ENCODE data around the gene FHIT.

FHIT gene

DNA sequence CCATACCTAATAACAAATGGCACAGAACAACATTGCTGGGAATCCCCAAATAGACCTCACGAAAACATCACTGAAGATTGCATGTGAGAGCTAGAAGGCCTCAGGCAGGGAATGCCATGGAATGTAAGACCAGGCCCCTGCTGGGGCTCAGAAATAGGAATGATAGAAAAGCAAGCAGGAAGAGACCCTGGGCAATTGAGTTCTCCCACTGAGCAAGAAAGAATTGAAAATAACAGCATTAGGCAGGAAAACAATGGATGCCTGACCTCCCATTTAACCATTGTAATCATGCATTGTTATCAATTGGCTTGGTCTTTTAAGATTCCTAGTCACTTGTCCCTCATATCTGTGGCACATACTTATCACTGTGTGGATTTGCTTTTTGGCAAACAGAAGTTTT lies 581.6 kb downstream of the FHIT start:
- DNase-seq = no peak

DNA sequence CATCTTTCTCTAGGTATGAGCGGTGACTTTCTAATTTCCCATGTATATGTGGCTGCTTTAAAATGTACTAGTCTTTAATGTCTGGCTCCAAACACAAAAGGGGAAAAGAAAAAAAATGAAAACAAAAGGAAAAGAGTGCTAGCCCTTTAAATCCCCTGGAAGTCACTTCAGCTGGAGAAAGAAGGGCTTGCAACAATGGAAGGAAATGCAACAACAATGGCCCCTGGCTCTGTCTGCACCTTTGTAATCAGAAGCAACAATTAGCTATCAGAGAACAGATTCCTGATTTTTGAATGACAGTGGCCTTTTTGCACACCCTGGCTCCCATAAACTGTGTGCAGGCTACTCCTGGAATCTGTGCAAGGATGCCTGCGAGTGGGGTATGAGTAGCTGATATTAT lies 591.2 kb downstream of the FHIT start:
- DNase-seq = no peak

DNA sequence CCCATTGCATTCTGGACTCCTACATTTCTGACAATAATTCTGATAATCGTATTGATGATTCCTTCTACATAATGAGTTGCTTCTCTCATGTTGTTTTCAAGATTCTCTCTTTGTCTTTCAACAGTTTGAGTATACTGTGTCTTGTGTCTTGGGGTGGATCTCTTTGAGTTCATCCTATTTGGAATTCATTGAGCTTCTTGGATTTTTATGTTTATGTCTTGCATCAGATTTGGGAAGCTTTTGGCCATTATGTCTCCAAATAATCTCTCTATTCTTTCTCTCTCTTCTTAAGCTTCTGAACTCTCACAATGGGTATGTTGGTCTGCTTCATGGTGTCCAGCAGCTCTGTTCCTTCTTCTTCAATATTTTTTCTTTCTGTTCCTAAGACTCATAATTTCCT lies 592.2 kb downstream of the FHIT start:
- DNase-seq = no peak

DNA sequence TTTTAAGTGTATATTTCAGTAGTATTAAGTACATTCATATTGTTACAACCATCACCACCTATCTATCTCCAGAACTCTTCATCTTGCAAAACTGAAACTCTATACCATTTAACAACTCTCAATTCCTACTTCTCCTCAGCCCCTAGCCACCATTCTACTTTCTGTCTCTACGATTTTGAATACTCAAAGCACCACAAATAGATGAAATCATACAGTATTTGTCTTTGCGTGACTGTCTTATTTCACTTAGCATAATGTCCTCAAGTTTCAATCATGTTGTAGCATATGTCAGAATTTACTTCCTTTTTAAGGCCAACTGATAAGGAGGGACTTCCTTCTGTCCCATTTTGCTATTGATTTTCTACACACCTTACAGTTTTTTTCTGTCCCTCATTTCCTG lies 593.3 kb downstream of the FHIT start:
- DNase-seq = no peak

DNA sequence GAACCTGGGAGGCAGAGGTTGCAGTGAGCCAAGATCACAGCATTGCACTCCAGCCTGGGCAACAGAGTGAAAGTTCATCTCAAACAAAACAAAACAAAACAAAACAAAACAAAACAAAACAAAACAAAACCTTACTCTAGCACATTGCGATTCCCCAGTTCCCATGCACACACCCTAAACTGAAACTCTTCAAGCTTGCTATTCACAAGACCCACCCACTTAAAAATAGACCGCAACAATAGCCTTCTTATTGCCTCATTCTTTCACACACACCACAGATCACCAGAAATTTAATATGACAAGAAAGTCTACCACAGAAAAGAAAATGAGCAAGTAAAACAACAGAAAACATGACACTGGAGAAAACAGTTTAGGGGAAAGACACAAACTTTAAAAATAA lies 598.4 kb downstream of the FHIT start:
- DNase-seq = no peak

DNA sequence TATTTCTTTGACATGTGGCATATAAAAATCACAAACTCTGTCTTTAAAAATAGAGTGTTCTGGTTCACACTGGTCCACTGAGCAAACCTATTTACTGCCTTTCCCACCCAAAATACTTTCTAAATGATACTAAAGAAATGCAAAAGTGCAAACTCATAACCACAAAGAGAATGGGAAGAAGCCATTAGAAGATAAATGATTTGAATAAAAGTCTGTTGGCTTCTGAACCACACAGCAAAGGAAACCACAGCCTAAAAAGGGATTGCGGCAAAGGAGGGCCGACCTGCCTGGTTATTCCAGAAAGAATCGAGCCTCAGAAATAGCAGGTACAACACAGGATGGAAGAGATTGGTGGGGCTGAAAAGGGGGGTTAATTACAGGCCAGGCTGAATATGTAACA lies 599.5 kb downstream of the FHIT start:
- no peak for DNase-seq

DNA sequence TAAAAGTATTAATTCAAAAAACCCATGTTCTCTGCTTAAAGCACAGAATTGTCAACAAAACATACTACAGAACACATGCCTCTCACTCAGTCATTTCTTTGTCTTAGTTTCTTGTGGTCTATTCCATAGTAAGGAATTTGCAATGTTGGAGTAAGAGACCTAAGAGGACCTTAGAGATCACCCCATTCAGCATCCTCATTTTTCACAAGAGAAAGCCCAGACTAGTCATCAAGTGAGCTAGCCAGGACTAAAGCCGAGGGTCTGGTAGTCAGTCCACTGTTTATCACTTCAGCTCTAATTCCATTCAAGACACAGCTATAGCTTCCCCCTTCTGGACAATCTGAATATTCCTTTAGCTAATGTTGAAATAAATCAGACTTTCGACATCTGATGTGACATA lies 601.1 kb downstream of the FHIT start:
- no peak for DNase-seq

DNA sequence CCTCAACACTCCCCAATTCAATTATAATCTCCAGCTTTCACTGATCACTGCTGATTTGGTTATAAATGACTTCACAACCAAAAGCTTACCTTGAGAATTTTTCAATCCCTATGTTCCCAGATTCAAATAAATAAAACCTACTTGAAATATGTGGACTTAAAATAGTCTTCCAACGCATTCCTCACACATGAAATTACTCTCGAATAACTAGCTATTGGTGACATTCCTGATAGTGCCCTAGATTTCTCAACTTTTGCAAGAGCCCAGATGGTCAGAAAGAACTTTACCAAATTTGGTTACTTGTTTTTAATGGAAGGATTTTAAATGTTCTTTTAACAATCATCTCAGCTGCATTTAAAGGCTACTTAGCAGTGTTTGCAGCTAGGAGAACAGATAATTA lies 605.5 kb downstream of the FHIT start:
- DNase-seq = no peak

DNA sequence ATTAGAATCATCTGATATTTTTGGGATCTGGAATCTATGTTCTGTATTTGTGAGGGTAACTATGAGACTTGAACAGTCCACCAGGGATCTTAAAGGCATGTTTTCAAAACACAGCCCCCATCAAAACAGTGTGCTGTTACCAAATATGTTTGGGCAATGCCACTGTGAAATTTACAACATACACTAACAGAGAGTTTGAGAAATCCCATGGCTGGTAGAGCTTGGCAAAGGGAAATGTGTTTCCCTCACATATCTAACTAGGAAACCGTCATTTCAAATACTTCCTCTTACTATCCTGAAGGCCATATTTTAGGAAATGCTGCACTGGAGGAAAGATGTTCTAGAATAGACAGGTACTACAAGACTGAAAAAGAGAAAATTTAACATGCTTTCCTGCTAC lies 607.4 kb downstream of the FHIT start:
- DNase-seq = no peak

DNA sequence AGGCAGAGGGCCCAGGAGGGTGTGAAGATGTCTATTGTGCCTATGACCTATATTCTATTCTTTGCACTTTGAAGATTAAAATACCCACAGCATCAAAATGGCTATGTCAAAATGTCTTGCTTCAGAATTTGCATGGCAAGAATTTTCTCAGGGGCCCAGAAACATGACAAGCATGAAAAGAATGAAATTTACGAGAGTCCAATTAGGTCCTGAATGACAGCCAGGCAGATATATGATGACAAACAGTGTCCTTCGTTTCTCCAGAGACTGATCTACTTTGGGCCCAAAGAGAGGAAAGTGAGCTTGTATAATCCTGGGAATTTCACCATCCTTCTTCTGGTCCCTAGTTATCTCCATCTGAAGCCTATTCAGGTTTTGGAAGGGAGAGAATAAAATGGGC lies 609.9 kb downstream of the FHIT start:
- no peak for DNase-seq

DNA sequence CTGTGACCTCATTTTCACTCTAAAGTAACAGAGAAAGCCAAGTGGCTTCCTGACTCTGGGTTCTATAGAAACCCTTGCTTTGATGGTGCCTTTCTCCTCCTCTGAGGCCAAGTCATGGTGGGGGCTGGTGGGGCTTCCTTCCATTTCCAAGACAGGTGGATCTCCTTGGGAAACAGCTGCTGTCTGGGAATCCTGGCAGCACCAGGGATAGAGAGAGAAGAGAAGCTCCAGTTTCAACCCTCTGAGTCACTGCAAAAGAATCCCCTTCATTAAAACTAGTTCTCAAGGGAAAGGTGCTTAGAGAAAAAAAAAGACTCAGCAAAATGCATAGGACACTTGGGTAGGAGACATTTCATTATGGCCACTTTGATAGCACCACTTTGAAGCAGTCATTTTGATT lies 614.4 kb downstream of the FHIT start:
- DNase-seq = no peak

DNA sequence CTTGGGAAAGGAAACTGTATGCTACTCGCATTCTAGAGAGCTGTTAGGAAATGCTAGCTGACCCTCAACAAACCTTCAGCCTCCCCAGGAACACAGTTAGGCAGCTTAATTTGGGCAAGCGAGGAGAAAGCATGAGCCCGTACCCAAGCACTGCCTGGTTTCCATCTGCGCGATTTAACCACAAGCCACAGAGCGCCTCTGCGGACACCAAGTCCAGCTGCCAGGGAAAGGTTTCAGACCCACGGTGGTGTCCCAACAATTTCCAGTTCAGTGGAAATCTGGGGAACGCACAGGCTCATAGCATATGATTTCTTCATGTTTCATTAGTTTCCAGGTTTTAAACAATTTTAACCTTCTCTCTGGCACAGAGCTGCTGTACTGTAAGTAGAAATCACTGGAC lies 617.6 kb downstream of the FHIT start:
- no peak for DNase-seq

DNA sequence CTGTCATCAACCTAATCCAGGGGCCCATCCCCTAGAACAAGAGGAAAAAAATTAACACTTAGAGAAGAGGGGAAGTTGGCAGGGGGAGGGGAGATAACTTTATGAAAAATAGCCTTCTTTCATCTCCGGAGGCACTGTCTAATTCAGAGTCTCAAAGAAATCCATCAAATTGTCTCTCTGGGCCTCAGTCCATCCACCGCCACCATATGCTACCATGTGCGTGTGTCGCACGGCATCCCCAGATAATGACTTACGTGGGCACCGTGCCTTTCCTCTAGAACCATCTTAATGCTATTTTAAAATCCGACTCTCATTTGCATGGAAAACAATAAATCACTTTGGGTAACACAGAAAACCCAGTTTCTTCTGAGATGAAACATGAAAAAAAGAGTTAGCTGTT lies 619.7 kb downstream of the FHIT start:
- no peak for DNase-seq

DNA sequence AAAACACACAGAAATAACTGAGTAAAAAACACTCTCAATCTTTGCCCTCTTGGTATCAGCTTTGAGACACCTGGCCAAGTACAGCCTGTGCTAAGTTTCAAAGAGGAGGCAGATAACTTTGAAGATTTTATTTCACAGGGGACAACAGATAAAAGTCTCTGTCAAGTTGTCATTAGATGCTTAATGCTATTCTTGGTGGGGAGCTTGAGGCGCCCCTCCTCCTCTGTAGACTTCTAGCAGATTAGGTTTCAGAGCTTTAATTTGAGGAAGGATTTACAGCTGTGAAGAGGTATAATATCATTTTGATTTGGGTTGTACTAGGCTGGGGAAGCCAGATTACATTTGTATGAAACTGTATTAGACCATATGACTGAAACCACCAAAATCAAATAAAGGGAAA lies 620.3 kb downstream of the FHIT start:
- DNase-seq = no peak

DNA sequence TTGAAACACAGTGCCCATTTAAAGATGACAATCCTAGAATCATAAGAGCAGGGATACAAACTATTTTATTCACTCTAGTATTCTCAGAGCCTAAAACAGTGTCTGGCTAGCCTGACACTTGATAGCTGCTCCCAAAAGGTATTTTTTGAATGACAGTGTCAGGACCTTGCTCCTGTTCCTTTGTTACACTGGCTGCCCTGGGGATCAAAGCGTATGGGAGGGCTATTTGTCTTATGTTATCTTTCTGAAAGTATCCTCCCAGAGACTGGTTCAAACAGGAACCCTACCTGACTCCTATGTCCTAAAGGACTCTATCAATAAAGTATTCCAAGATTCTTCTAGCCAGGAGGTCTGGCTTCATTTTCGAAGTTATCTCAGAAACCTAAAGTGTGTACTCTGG lies 621.4 kb downstream of the FHIT start:
- DNase-seq = no peak

DNA sequence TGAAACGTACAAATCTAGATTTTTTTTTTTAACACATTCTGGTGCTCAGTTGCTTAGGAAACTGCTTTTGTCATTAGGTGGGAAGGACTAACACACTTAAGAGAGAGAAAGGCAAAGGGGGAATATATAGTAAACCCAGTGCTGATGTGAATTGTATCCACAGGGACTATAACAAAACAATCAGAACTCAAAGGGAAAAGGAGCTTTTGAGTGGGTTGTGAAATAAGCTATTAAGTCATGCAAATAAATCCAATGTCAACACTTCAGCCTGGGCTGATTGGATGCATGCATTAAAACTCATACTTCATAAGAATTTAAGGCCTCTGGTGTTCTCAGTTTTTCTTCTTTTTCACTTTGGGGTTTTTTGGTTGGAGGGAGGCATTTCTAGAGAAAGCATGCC lies 628.9 kb downstream of the FHIT start:
- DNase-seq = peak; percentile 2

DNA sequence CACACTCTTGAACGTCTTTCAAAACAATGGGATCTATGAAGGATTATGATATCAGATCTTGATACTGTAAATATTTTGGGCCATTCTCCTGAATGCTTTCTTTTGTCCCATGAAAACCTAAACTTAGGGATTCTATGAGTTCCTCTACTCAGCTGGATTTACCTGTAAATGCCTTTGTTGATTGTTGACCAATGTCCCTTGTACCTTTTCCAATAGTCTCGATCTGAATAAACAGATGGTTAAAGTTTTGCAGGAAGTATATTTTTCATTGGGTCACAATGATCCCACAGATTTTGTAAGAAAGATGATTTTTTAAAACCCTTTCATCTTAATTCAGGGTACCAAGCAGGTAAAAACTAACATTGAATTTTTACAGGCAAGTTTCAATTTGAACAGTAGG lies 634.1 kb downstream of the FHIT start:
- no peak for DNase-seq

DNA sequence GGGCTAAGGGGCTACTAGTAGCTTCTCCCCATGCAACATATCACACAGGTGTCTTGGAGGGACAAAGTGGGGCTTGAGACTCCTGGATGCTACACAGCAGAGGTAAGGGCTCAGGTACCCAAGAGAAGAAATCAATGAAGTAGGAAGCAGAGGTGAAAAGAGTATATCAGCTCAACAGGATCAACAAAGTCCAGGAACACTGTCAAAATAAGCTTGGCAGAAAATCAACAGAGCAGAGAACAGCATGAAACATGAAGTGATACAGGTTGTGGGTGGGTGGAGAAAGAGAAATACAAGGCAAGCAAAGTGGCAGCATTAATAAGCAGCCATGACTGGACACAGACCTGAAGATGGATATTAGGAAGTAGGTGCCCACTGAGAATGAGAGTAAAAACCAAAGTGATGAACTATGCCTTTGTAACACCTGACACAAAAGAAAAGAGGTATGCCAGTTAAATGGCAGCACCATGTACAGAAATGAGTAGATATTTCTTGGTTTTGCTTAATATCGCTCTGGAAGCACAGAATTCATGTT lies 637.4 kb downstream of the FHIT start:
- no peak for DNase-seq

DNA sequence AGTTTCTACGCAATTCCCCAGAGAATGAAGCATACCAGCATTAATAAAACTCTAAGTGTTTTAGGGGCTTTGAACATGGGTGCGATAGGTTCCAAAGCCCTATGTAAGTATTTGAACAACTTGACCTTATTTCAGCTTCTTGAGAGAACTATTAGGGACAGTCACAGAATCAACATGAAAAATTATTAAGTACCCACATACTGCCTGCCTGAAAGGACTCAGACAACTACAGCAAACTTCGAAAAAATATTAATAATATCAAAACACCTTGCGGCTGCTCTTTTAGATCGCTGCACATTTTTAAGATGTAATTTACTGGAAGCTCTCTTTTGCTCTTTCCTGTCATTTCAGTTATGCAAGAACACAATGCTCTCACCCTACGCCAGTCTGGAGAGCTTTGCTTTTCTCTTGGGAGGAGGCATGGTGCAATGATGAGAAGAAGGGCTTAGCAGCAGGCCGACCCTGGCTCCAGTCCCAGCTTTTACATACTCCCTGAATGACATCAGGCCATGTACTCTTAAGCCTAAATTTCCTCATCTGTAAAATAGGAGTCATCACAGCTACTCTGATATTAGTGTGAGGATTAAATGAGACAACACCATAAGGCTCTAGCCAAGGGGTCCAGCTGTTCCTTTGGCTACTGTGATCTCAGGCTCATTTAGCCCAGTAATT lies 640.7 kb downstream of the FHIT start:
- DNase-seq = no peak

DNA sequence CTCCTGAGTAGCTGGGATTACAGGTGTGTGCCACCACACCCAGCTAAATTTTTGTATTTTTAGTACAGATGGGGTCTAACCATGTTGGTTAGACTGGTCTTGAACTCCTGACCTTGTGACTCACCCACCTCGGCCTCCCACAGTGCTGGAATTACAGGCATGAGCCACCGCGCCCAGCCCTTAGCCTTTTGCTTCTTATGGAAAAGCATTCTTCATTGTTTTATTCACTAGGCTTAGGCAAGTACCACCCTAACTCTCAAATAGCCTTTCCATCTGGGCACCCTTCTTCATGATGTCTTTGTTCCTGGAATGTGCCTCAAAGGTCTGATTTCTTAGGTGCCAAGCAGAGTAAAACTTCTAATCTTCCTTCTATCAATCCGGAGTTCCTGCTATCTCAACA lies 641.8 kb downstream of the FHIT start:
- DNase-seq = no peak

DNA sequence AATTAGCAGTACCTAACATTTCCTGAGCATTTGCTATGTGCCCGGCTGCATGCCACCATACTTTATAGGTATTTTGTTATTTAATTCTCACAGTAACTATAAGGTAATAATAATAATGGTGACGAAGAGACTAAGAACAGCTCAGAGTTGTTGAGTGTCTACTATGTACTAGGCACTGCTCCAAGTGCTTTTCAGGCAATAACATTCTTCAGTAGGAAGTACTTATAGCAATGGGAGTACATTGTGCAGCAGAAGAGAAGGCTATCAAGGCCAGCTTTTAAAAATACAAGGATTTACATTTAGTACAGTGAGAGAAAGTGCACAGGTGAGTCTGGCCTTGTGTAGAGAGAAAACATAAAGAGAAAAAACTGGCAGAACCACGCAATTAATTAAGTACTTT lies 647.4 kb downstream of the FHIT start:
- no peak for DNase-seq

DNA sequence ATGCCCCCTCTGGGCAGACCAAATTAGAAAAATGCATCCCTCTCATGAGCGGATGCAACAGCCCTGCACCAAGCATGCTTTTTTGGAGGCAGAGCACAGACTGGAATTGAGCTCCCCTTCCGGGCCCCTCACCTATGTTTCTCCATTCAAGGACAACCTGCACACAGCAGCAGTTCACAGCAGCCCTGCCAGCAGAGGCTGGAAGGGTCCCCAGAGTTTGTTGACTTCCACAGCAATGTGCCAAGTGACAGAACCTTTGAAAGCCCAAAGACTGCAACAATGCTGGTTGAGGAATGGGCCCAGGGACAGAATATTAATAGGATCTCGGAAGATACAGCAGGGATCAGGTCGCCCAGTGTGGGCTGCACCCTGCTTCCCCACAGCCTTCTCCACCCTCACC lies 650.4 kb downstream of the FHIT start:
- no peak for DNase-seq

DNA sequence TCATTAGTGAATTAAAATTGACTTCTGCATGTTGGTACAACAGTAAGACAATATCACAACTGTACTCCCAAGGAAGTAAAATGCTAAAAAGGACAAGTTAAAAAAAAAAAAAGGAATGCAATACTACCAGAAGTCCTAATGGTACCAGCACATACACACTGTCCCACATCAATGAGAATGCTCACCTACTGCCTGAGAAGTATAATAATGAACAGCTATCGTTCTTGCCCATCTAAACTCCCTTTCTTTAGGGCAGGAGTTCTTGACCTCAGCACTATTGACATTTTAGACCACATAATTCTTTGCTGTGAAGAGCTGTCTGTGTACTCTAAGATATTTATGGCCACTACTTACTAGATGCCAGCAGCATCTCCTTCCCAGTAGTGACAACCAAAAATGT lies 651.7 kb downstream of the FHIT start:
- DNase-seq = no peak

DNA sequence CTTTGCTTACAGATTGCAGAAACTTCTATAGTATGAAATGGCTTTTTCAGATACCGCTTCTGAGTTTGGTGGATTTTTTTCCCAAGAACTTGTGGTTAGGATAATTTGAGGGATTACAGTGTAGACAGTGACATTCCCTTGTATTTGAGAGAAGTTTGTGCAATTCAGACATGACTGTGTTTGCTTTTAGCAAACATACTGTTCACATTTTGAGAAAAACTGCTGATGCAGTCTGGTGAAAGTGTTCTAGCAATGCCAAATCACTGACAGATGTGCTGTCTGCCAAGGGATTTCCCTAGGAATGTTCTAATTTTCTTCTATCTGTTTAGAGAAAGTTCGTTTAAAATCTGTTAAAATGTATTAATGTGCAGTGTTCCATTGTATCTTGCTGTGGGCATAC lies 652.6 kb downstream of the FHIT start:
- no peak for DNase-seq

DNA sequence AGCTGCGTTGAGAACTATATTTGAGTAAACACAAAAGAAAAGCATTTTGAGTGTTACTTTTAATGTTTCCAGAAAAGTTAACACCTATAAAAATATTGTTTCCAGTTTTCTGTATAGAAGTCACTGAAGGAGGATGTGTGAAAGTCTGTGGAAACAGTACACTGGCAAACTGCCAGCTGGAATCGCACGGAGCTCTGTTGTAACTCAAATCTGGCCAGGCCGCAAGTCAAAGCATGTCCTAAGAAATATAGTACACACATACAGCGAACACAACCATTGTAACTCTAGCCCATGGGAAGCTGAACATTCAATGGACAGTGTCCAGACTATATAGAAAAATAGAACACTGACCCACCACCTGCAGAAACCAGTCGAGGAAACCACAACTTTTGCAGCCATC lies 657.2 kb downstream of the FHIT start:
- no peak for DNase-seq

DNA sequence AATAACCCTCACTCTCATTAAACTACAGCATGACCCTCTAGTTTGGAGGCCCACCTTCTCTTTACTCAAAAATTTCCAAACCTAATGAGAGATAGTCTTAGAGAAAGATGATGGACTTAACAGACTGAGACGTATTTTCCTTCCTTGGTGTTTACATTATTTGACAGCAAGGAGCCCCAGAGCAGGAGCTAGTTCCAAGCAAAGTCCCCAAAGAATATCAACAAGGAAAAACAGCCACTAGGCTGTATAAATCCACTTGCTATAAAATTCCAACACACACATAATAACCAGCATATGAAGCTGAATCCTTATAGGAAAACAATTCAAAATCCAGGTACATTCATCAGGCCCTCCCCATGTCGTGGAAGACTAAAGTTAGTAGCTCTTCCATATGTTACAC lies 660.0 kb downstream of the FHIT start:
- DNase-seq = no peak
